HK-2 (cell line): Measurements from ENCODE around the gene CDK1.
"Not testable (repeated sequence)": the region's sequence is repeated elsewhere in the genome, so short reads cannot be mapped to it uniquely, and the experiment has no call there.

Experiments used
- DNase-seq: peaks from one replicate; pipeline ENCODE4 v3.0.0-alpha.2; 2018; ENCODE audit not compliant: unreplicated experiment

CDK1 gene

DNA sequence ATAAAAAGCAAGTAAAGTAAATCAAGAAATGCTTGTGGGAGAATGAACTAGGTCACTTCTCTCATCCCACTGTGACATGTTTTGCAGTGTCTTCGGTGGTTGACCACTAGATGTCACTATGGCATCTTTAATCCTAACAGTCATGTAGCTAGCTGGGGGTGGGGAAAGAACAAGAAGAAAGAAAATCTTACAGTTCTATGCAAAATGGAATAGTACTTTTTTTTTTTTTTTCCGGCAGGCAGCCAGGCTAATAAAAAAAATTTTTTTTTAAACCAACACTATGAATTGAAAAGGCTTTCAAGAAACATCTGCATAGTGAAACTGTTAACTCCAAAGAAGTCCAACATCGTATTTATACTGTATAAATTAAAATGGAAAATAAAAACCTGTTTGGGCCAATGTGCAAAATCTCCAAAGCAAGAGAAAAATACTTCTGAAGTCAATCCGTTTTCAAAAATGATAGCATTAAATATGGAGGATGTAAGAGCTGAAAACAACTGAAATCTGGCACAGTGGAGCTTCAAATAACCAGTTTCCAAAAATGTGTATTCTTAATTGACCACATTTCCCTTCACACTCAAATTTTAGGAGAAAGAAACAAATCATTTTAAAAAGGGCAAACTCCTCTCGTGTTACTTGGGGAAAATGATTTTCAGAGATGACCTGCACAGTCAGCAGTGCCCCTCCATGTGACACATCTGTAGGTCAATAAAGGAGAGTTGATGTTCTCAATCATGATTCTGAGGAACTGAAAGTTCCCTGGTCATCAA is 38.5 kb downstream of the CDK1 start:
- peak; percentile 25 for DNase-seq

- no peak for DNase-seq
Observed at GRCh38 chr10:60817398-60817805, 39.1 kb downstream of the CDK1 start.

DNA sequence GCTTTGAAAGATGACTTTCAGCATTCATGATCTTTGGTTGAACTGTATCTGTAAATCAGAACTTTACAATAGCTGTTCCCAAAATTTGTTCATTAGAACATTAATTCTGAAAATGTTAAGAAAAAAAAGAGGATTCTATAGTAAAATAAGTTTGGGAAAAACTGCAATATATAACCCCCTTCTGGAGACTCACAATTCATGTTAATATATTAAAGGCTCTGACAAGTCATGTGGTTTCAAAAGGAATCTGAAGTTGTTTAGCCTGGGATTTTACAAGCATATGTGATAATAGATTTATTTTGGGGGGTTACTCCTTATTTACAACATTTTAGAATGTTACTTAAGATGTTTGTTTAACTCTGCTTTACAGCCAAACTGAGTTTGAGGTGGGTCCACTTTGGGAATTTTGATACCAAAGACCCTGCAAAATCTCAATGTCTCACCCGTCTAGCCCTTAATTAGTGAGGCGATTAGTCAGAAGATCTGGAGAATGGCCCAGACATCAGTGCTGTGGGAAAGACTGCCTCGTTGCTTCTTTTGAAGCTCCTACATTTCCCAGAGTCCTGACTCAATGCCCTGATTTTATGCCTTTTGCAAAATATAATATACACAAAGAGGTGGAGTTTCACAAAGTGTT is 40.0 kb downstream of the CDK1 start:
- no peak for DNase-seq

- DNase-seq: no peak
Observed at GRCh38 chr10:60819271-60819670, 41.0 kb downstream of the CDK1 start.

DNA sequence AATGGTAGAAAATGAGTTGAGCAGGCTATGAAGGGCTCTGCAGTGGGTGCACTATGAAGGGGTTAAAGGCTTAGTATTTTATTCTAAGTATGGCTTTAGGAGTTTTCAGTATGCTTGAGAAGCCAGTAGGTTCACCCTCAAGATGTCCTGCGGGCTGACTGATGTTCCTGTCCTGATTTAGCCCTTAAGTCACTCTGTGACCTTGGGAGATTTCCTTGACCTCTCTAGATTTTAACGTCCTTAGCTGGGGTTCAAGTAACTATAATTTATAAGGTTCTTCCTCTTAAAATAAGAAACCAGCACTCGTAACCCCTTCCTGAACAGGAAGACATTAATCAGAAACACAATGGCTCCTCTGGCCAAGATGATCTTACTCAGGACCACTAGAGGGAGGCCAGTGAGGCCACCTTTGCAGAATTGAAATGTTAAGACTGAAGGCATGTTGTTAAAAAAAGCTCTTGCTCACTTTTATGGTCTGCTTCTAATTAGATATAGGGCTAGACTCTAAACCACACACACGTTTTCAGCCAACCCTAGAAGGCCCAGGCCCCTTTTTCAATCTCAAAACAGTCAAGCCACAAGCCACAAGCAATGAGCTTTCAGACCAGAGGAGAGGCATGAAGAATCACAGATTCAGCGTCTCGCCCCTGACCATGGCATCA is 41.9 kb downstream of the CDK1 start:
- DNase-seq: no peak

DNA sequence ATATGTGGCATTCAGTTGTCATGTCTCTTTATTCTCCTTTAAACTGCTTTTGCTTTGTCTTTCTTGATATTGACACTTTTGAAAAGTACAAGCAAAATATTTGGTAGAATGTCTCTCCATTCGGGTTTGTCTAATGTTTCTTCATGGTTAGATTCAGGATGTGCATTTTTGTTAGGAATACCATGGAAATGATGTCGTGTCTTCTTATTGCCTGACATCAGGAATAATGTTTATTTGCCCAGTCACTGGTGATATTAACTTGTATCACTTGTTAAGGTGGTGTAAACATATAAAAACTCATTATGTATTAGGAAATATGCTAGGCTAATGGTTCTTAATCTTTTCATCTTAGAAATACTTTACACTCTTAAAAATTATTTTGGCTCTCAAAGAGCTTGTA is 43.4 kb downstream of the CDK1 start:
- DNase-seq: no peak

- DNase-seq: no peak
Observed at GRCh38 chr10:60822809-60823208, 44.5 kb downstream of the CDK1 start.

GRCh38 chr10:60823324-60823723 is 45.0 kb downstream of the CDK1 start:
- DNase-seq: no peak

DNA sequence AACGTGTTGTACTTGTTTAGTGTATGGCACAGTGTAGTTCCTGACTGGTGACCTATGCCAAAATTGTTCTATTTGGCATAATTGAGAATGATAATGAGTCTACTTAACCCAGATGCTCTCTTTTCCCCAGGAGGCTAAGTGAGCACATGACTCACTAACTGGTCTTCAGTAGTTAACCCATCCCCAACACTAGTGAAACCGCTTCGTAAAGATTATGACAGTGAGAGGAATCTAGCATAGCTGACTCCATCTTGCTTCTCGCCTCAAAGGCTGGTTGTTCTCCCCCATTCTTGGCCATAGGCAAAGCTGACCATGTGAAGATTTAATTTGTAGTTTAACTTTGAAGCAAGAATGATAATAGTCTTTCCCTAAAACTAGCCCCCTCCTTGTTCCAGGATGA is 47.2 kb downstream of the CDK1 start:
- no peak for DNase-seq

GRCh38 chr10:60827791-60828488 is 49.7 kb downstream of the CDK1 start:
- DNase-seq: no peak

- no peak for DNase-seq
Observed at GRCh38 chr10:60828489-60828852, 50.2 kb downstream of the CDK1 start.

GRCh38 chr10:60832136-60832535 is 53.9 kb downstream of the CDK1 start:
- not testable (repeated sequence) for DNase-seq

DNA sequence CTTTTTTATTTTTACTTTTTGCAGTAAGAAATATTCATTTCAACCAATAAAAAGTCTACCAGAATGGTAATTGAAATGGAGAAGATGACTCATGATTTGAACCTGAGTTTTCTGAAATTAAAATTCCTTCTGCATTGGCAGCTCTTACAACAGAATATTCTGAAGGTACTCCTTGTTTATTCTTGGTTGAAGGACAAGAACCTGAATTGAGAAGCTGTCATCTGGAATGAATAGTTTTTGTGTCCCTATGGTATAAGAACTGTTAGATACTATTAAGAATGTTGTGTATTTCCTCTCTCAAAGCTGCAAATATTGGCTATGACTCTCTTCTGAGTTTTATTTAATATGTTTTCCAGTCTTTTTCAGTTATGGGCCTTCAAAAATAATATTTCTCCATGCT is 56.1 kb downstream of the CDK1 start:
- DNase-seq: no peak

DNA sequence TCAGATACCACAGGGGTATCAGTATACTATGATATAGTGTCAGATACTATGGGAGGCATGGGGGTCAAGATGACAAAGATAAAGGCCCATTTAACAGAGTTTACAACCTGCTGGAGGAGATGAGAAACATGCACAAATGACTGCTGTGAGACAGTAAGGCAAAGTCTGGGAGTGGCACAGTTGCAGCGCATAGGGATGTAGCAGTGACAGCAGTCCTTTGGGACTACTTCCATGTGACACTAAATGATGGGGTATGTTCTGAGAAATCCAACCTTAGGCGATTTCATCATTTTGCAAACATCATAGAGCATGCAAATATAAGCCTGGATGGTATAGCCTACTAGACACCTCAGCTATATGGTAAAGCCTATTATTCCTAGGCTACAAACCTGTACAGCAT is 56.8 kb downstream of the CDK1 start:
- DNase-seq: no peak

DNA sequence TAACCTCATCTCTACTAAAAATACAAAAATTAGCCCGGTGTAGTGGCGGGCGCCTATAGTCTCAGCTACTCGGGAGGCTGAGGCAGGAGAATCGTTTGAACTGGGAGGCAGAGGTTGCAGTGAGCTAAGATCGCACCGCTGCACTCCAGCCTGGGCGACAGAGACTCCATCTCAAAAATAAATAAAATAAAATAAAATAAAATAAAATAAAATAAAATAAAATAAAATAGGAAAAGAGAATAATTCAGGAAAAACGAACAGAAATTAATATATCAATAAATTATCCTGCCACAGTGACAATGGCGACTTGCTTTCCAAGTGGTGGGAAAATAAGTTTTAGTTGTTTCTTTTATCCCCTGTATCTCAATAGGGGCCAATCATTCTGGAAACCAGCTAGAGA is 62.9 kb downstream of the CDK1 start:
- DNase-seq: not testable (repeated sequence)

DNA sequence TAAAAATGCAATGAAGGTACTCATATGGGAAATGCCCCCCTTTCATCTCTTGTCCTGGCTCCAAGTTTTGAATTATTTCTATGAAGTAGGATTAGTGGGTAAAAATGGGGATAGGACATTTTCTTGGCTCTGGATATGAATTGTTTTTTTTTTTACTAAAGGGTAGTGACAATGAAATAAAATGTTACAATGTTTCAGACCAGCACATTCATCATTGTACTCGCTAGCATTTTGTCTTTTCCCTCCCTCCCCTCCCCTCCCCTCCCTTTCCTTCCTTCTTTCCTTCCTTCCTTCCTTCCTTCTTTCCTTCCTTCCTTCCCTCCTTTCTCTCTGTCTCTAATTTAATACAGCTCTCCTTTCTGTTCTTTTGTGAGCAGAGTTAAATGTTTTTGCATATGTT is 64.4 kb downstream of the CDK1 start:
- no peak for DNase-seq
